GM19468 (cell line): Measurements from ENCODE around the gene PRAC2.
"Not testable (repeated sequence)": the region's sequence is repeated elsewhere in the genome, so short reads cannot be mapped to it uniquely, and the experiment has no call there.

ENCODE experiments used
- ATAC-seq: cut with Tn5 transposase; IDR thresholded peaks from one replicate; pipeline ENCODE4 v1.9.1; 2021; ENCODE audit warnings: mild to moderate bottlenecking, moderate library complexity, moderate number of reproducible peaks; ENCODE audit not compliant: unreplicated experiment; ENCODE audit errors: extremely low read depth

PRAC2 gene

DNA sequence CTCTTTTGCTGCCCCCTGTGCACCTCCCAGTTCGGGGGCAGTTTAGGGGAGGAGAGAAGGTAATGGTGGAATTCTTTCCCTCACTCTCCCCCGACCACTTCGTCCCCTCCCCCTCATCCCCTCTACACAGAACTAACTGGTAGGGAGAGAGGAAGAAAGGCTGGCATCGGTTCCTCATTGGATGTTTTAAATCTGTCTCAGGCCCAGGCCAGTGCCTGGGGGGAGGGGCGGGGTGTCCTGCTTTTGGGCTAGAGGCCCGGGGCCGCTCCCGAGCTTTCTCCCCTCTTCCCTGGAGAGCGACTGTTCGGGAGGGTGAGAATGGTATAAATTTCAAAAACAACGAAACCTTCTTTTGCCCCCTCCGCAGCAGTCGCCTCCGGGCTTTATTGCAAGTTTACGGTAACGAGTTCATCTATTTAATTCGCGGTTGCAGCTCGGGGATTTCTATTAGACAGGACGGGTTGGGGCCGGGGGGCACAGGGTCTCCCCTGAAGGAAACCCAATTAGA lies at the start of gene PRAC2:
Gene PRAC2, plus strand, starts transcription at position 271 of the 508 bp plus-strand sequence. CDS start 1,226 bp downstream, outside the sequence.
- ATAC-seq: no peak

DNA sequence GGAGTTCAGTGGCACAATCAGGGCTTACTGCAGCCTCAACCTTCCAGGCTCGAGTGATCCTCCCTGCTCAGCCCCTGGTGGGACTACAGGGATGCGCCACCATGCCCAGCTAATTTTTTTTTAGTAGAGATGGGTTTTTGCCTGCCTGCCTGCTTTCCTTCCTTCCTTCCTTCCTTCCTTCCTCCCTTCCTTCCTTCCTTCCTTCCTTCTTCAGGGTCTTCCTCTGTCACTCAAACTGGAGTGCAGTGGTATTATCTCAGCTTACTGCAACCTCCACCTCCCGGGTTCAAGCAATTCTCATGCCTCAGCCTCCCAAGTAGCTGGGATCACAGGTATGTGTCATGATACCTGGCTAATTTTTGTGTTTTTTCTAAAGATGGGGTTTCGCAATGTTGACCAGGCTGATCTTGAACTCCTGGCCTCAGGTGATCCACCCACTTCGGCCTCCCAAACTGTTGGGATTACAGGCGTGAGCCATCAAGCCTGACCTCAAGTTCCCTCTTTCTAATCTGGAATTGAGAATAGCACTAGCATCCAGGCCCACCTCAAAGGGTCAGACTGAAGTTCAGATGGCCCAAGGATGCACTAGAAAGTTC lies 45.9 kb upstream of the PRAC2 start:
- ATAC-seq: no peak

DNA sequence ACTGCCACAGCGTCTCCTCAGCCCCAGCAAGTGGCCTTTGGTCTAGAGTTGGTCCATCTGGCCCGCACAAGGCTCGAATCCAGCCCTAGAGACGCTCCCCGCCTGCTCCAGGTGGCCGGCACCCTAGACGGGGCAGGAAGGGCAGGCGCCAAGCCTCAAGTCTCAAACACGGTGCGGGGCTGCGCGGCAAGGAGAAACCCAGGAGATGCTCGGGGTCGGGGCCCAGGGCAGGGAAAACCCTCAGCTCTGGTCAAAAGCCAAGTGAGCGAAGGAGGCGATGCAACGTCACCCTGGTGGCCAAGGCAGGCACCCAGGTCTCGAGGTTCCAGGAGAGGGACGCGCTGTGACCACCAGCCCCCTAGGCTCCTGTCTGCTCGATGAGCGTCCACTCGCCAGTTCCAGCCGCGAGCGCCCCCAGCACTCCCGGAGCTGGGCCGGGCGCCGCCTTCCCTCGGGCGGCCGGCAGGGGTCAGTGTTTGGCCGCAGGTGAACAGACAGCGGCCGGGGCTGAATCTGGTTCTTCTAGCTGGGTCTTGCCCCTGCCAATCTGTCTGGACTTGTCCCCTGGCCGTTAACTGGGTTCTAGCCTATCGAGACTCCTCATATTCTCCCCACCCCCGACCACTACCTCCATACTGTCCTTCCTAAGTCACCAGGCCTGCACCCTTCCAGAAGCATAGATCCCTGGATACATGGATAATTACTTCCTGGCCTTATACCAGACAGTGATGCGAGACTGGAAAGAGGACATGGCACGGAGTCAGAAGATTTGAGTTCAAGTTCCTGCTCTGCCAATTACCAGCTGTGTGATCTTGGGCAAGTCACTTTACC lies 44.6 kb upstream of the PRAC2 start:
- no peak for ATAC-seq

- no peak for ATAC-seq
Measured at GRCh38 chr17:48679385-48680096, 43.4 kb upstream of the PRAC2 start.

GRCh38 chr17:48681609-48682008 lies 41.4 kb upstream of the PRAC2 start:
- no peak for ATAC-seq

DNA sequence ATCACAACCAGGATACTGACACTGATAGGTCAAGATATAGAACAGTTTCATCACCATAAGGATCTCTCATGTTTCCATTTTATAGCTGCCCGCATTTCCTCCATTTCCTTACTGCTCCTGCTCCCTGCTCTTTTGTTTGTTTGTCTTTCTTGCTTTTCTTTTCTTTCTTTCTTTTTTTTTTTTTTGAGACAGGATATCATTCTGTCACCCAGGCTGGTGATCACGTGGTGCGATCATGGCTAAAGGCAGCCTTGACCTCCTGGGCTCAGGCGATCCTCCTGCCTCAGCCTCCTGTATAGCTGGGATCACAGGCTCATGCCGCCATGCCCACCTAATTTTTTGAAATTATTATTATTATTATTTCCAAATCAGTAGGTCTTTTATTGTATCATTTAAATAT lies 32.3 kb upstream of the PRAC2 start:
- ATAC-seq: no peak

DNA sequence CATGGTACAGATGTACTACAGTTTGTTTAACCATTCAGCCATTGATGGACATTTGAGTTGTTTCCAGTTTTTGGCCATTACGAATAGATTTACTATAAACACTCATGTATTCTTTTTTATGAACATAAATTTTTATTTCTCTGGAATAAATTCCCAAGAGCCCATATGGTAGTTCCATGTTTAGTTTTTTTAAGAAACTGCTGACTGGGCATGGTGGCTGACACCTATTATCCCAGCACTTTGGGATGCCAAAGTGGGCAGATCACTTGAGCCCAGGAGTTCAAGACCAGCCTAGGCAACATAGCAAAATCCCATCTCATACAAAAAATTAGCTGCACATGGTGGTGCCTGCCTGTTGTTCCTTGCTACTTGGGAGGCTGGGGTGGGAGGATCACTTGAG lies 30.9 kb upstream of the PRAC2 start:
- ATAC-seq: no peak

GRCh38 chr17:48693178-48693577 lies 29.8 kb upstream of the PRAC2 start:
- no peak for ATAC-seq

GRCh38 chr17:48701864-48702532 lies 21.0 kb upstream of the PRAC2 start:
- no peak for ATAC-seq

DNA sequence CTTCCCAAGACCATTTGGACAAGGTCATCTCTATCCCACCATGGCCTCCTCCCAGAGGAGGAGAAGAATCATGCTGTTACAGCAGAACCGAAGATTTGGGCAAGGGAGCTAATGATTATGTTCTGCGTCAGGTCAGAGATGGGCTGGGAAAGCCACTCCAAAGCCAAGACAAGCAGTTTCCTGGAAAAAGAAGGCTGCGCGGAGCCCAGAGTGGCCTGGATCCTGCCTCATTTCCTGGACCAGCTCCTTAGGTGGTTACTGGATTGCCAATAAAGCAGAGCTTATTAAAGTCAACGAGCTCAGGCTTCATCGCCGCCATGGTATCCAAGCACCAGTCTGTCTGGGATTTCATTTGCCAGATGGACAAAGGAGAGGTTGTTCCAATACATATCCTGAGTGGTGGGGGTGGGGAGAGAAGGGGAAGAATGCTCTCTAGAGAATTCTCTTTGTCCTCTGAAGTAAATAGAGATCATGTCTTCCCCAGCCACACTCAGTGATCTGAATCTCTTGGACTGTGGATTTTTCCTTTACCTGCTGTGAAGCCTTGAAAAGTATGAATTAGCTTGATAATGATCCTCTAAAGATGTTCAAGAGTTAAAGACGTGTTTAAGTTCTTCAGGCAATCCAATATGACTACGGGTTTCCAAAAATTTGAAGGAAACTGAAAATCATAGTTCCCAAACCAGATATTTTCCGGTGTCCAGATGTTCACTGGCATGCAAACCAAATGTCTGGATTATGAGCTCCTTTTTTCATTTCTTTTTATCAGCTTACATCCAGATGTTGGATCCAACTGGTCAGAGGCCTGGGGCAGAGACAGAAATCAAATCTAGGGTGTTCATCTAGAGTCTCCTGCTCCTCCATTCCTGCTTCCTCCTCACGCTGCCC lies 18.4 kb upstream of the PRAC2 start:
- ATAC-seq: no peak

- no peak for ATAC-seq
Measured at GRCh38 chr17:48711128-48711527, 11.9 kb upstream of the PRAC2 start.

DNA sequence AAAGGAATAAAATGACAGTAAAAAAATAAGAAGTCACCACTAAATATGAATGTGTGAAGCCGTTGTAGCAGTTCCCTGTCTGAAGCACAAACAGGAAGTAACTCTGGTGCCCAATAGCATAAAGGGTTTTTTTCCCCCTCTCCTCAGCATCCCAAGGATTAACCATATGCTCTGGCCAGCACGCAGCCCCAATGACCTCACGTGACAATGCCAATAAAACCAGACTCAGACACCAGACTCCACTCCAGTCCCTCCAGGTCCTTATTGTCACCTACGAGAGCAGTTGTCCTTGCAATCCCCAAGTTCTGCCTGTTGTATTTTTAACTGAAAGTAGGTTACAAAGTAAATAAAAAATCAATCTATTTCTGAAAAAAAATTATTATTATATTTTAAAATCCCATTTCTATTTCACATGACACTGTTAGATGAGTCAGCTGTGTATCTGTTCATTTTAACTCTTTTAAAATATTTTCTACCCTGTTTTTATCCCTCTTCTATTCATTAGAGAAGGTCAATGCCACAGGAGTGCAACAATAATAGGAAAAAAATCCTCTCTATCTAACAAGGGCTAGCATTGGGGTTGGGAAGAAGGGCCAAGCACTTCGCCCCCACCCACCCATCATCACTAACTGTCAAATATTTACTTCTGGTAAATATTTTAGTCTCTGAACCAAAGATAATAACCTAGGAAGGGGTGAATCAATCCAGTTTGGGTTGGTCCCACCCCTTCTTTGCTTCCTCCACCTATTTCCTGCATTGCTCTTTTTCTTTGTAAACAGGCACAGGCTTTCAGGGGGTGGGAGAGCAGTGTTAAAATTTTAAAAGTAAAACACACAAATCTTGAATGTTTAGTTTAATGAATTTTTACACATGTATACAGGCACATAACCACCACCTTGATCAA lies 7.2 kb upstream of the PRAC2 start:
- no peak for ATAC-seq

DNA sequence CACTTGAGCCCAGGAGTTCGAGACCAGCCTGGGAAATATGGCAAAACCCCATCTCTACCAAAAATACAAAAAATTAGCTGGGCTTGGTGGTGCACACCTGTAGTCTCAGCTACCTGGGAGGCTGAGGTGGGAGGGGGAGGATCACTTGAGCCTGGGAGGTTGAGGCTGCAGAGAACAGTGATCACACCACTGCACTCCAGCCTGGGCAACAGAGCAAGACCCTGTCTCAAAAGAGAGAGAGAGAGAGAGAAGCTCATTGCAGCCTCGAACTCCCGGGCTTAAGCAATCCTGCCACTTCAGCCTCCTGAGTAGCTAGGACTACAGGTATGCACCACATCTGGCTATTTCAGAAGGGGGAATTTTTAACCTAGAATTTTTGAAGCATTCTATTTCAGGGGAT lies 6.4 kb upstream of the PRAC2 start:
- not testable (repeated sequence) for ATAC-seq

- no peak for ATAC-seq
Measured at GRCh38 chr17:48717367-48718226, 5.4 kb upstream of the PRAC2 start.

- no peak for ATAC-seq
Measured at GRCh38 chr17:48718227-48718760, 4.7 kb upstream of the PRAC2 start.

- no peak for ATAC-seq
Measured at GRCh38 chr17:48718761-48719641, 4.0 kb upstream of the PRAC2 start.
